ENCODE data around the gene VIPAS39.

DNA sequence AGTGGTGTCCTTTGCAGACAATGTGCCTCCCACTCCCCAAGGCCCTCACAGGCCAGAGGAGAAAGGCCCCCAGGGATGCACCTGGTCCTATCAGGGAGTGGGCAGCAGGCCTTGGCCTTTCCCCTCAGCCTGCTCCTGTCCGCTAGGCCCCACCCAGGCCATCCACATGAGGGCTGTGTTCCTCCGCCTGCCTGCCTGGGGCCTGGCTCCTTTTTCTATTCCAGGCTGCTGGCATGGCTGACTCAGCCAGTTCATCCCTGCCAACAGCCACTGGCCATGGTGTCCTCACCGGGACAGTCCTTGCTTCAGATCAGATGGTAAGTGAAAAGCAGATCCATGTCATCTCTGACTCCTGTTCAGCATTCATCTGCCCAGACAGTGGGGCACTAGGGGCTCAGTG, 27.9 kb upstream of the VIPAS39 start:
- TF ChIP-seq, protein P1, sequence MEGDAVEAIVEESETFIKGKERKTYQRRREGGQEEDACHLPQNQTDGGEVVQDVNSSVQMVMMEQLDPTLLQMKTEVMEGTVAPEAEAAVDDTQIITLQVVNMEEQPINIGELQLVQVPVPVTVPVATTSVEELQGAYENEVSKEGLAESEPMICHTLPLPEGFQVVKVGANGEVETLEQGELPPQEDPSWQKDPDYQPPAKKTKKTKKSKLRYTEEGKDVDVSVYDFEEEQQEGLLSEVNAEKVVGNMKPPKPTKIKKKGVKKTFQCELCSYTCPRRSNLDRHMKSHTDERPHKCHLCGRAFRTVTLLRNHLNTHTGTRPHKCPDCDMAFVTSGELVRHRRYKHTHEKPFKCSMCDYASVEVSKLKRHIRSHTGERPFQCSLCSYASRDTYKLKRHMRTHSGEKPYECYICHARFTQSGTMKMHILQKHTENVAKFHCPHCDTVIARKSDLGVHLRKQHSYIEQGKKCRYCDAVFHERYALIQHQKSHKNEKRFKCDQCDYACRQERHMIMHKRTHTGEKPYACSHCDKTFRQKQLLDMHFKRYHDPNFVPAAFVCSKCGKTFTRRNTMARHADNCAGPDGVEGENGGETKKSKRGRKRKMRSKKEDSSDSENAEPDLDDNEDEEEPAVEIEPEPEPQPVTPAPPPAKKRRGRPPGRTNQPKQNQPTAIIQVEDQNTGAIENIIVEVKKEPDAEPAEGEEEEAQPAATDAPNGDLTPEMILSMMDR (conservative IDR thresholded peaks at IDR 0.05; ENCODE audit: low read depth, low read length) = no peak
- no peak for TF ChIP-seq EZH2 (IDR thresholded peaks at IDR 0.05; ENCODE audit: borderline replicate concordance, low read depth, low read length, poor library complexity, severe bottlenecking)

All from A673 (cell line).